GM21737 (cell line): ENCODE results near the gene AKAP7.
"Not testable (repeated sequence)": the region's sequence is repeated elsewhere in the genome, so short reads cannot be mapped to it uniquely, and the experiment has no call there.

Source experiments
- ATAC-seq: cut with Tn5 transposase; IDR thresholded peaks from one replicate; pipeline ENCODE4 v1.9.1; 2021; ENCODE audit warnings: mild to moderate bottlenecking, moderate library complexity; ENCODE audit not compliant: unreplicated experiment

AKAP7 gene

DNA sequence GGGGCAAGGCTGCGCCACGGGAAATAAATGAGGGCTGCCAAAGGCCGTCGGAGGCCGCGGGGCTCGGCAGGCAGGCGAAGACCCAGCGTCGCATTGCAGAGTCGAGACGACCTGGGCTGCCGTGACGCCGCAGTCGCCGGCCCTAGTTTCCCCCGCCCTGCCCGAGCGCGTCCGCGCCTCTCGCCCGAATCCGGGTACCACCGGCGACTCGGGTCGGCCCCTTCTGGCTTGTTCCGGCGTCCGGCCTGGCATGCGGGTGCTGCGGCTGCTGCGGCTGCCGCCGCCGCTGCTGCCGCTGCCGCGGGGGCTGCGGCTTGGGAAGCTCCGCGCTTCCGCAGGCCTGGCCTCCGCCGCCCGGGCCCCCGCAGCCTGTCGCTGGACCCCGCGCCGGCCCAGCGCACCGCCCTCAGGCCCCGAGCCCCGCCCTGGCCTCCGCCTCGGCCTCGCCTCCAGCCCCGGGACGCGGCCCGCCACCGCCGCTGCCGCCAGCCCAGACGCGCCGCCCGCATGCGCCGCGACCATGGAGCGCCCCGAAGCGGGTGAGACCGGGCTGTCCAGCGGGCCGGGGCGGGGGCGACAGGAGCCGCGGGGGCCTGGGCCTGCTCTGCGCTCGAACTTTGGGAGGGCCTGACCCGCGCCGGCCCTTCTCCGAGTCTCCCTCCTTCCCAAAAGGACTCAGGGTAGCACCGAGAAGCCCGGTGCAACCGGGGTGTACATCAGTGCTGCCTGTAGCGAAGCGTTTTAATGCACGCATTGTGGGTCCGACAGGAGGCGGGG lies at the start of gene AKAP7:
Gene AKAP7 (plus strand): TSS at position 224 of the 777 bp plus-strand sequence. CDS start 297 bp downstream, at position 521.
- peak; percentile 79 for ATAC-seq

DNA sequence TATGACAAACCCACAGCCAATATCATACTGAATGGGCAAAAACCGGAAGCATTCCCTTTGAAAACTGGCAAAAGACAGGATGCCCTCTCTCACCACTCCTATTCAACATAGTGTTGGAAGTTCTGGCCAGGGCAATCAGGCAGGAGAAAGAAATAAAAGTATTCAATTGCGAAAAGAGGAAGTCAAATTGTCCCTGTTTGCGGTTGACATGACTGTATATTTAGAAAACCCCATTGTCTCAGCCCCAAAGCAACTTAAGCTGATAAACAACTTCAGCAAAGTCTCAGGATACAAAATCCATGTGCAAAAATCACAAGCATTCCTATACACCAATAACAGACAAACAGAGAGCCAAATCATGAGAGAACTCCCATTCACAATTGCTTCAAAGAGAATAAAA lies 44.9 kb upstream of the AKAP7 start:
- not testable (repeated sequence) for ATAC-seq

GRCh38 chr6:131091944-131092343 lies 43.3 kb upstream of the AKAP7 start:
- not testable (repeated sequence) for ATAC-seq

DNA sequence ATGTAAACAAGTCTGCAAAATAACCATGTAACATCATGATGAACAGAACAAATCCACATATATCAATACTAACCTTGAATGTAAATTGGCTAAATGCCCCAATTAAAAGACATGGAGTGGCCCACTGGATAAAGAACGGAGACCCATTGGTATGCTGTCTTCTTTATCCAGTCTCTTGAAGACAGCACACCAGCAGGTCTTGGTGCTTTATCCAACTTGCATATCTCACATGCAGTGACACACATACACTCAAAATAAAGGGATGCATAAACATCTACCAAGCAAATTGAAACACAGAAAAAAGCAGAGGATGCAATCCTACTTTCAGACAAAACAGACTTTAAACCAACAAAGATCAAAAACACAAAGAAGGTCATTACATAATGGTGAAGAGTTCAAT lies 41.9 kb upstream of the AKAP7 start:
- no peak for ATAC-seq

DNA sequence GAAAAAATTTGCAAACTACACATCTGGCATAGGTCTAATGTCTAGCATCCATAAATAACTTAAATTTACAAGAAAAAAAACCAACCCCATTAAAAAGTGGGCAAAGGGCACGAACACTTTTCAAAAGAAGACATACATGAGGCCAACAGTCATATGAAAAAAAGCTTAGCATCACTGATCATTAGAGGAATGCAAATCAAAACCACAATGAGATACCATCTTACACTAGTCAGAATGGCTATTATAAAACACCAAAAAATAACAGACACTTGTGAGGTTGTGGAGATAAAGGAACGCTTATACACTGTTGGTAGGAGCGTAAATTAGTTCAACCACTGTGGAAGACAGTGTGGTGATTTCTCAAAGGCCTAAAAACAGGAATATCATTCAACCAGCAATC lies 38.5 kb upstream of the AKAP7 start:
- ATAC-seq: no peak

- ATAC-seq: no peak
Observed at GRCh38 chr6:131101911-131102680, 33.2 kb upstream of the AKAP7 start.

DNA sequence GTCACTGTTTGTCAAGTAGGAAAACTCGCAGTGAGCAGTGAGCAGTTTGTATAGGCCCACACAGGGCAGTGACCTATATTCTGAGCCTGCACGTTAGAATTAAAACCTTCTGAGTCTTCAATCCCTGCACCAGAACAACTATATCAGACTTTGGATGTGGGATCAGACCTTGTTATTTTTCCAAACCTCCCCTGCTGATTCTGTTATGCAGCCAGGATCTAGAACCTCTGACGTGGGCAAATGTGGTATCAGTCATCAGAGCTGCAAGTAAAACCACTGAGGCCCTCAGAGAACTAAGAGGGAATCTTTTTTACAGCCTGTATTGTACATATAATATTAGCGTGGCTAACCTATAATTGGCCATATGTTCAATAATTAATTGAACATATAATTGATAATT lies 32.0 kb upstream of the AKAP7 start:
- ATAC-seq: no peak

- ATAC-seq: no peak
Observed at GRCh38 chr6:131103901-131104300, 31.4 kb upstream of the AKAP7 start.

- ATAC-seq: no peak
Observed at GRCh38 chr6:131107151-131107550, 28.1 kb upstream of the AKAP7 start.

DNA sequence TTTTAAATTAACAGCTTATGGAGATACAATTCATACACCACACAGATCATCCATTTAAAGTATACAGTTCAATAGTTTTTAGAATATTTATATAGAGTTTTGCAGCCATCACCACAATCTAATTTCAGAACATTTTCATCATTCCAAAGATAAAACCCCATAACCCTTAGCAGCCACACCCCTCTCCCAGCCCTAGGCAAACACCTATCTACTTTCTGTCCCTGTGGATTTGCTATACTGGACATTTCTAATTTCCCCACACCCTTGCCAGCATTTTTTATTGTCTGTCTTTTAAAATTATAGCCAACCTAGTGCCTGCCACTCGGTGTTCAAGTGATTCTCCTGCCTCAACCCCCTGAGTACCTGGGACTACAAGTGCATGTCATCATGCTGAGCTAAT lies 23.0 kb upstream of the AKAP7 start:
- no peak for ATAC-seq

DNA sequence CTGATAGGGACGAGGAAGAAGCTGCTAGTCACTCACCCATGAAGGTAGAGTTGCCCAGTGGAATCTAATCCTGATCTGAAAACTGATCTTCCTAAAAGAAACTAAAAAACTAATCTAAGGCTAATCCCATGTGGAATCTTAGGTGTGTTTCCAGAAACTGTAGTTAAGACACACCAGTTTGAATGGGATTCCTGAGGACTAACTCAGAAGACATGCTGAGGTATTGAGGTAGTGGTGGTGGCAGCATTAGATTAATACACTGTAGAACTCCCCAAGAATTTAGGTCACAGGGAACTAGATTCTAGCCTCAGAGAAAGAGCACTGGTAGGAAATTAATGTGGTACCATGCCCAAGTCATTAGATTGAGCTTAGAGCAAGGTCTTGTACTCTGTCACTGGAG lies 19.6 kb upstream of the AKAP7 start:
- ATAC-seq: no peak

DNA sequence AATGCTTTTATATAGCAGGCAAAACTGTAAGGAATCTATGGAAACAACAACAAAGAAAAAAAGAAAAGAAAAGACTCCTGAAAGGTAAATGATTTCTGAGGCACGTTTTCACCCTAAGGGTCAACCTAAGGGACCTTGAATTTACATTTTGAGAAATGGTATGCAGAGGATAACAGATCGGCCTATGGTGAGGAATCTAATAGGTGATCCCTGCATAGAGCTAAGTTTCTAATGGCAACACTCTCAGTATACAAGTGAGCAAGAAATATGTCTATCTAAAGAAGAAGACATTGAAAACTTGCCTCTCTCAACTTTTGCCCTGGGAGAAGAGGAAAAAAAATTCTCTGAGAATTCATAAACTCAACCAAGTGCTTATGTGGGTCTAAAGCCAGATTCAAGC lies 18.9 kb upstream of the AKAP7 start:
- no peak for ATAC-seq

DNA sequence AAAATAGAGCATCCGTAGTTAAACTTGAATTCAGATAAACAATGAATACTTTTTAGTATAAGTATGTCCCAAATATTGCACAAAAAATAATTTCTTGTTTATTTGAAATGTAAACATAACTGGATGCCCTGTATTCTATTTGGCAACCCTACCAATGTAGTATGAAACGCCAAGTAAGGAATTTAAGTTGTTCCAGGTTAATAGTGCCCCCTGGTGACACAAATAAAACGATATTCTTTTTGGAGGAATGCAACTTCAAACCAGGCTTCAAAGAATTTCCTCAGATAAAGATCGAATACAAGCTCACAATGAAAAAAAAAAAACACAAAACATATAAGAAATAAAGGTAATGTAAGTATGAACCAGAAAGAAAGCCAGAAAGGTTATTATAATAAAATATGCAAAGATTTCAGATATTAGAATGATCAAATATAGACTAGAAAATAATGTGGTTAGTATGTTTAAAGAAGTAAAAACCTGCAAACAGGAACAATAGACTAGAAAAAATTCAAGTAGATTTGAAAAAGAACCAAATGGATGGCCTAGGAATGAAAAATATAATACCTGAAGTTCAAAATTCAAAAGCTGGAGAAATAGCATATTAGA lies 18.4 kb upstream of the AKAP7 start:
- no peak for ATAC-seq

GRCh38 chr6:131117878-131118277 lies 17.4 kb upstream of the AKAP7 start:
- ATAC-seq: no peak

- no peak for ATAC-seq
Observed at GRCh38 chr6:131122007-131122406, 13.3 kb upstream of the AKAP7 start.

GRCh38 chr6:131122516-131122915 lies 12.8 kb upstream of the AKAP7 start:
- ATAC-seq: no peak

GRCh38 chr6:131124336-131125071 lies 10.8 kb upstream of the AKAP7 start:
- no peak for ATAC-seq

- ATAC-seq: no peak
Observed at GRCh38 chr6:131125431-131125830, 9.8 kb upstream of the AKAP7 start.

- no peak for ATAC-seq
Observed at GRCh38 chr6:131129689-131130553, 5.3 kb upstream of the AKAP7 start.

DNA sequence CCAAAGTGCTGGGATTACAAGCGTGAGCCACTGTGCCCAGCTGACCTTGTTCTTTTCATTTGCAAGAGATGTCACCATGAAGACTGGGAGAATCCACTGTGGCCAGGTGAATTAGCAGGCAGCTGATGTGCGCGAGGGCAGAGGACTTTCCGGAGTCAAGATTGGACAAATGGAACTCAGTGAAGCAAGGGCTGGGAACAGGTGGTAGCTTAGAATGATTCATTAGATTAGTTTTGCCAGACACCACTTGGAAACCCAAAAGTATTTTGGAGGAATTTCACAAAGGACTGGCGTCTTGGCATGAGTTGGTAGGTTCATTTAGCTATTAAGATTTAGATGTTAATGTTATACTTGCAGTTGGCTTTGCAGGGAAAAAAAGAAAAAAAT lies 4.7 kb upstream of the AKAP7 start:
- no peak for ATAC-seq
